IMR-90 (cell line): ENCODE results near the gene RCN2.

Experiments
- BHLHE40 ChIP-seq: fragments of 150-350 bp; IDR thresholded peaks from 2 replicates; pipeline ENCODE4 v1.6.1; 2016; ENCODE audit warnings: mild to moderate bottlenecking, low read depth, low read length
- CTCF ChIP-seq: conservative IDR thresholded peaks from 2 replicates; pipeline ENCODE4 v1.5.1; 2012; ENCODE audit warnings: mild to moderate bottlenecking, low read depth, low read length, improper control_type of control experiment
- MAFK ChIP-seq: IDR thresholded peaks from 2 replicates; pipeline ENCODE4 v1.6.1; 2012; ENCODE audit warnings: low read depth, low read length, improper control_type of control experiment
- MXI1 ChIP-seq: IDR thresholded peaks from 2 replicates; pipeline ENCODE4 v1.6.1; 2012; ENCODE audit warnings: low read depth, mild to moderate bottlenecking, low read length, moderate library complexity, borderline replicate concordance
- NFE2L2 ChIP-seq: fragments of 150-350 bp; IDR thresholded peaks from 2 replicates; pipeline ENCODE4 v1.6.1; 2016; ENCODE audit warnings: low read depth, mild to moderate bottlenecking, low read length
- POLR2A ChIP-seq: IDR thresholded peaks from 2 replicates; pipeline ENCODE4 v1.6.1; 2012; ENCODE audit warnings: mild to moderate bottlenecking, low read depth, low read length
- RAD21 ChIP-seq: IDR thresholded peaks from 2 replicates; pipeline ENCODE4 v1.6.1; 2012; ENCODE audit warnings: low read length, improper control_type of control experiment

- TF ChIP-seq RAD21 (no peak), CTCF (no peak), POLR2A (no peak), MAFK (no peak), NFE2L2 (no peak), BHLHE40 (no peak), MXI1 (no peak)
Measured at GRCh38 chr15:76941636-76942035, 10.1 kb downstream of the RCN2 start.
